Thyroid gland (tissue), 4 donors: Measurements from ENCODE around the gene USP6.
"Not testable (repeated sequence)": the region's sequence is repeated elsewhere in the genome, so short reads cannot be mapped to it uniquely, and the experiment has no call there.

Experiments used
- CTCF ChIP-seq, 6 experiments: fragments of 200-600 bp in 3 of 6; fragments of 450-650 bp in 3 of 6; sonication (generic) in 3 of 6; IDR thresholded peaks; one replicate each; pipeline ENCODE4 v1.5.1; 2016 to 2019; ENCODE audit warnings: antibody characterized with exemption in 6 of 6, mild to moderate bottlenecking in 2 of 6, inconsistent platforms in 1 of 6, moderate library complexity in 1 of 6
- POLR2A ChIP-seq, 2 donors: fragments of 450-650 bp; IDR thresholded peaks; one replicate each; pipeline ENCODE4 v1.6.1; 2017; ENCODE audit warnings: antibody characterized with exemption in 2 of 2, mild to moderate bottlenecking in 2 of 2, moderate library complexity in 1 of 2

- not testable (repeated sequence) for TF ChIP-seq CTCF, POLR2A (IDR thresholded peaks at IDR 0.05)
These were observed 59.2 kb downstream of the USP6 start for GRCh38 chr17:5175027-5175426.
